A673 (cell line): ENCODE measurements around the gene ADAMTSL1.

Experiments
- CTCF ChIP-seq: fragments of 300-800, 200-600 bp; sonication (generic); conservative IDR thresholded peaks from 2 replicates; pipeline ENCODE4 v1.5.1; 2017; ENCODE audit warnings: low read depth, mild to moderate bottlenecking, antibody characterized with exemption, low read length, moderate library complexity, mixed read lengths
- EZH2 ChIP-seq: fragments of 200-600 bp; sonication (generic); IDR thresholded peaks from 2 replicates; pipeline ENCODE4 v1.6.1; 2017; ENCODE audit warnings: borderline replicate concordance, low read depth, mild to moderate bottlenecking, mixed read lengths, antibody characterized with exemption, low read length; ENCODE audit not compliant: poor library complexity, severe bottlenecking

DNA sequence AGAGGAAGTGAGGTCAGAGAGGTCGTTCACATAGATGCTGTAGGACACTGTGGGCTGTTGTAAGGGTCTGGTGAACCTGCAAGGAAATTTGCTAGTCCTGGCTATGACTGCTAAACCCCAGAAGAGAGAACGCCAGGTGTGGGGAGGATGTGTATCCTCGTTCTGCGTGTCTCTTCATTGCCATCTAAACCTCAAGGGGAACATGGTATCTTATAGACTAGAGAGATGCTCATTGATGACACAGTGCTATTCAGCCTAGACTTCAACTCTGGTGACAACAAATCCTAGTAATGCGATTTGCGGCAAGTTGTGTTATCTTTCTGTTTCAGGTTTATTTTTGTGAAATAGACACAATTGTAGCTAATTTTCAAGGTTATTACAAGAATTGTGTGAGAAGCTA is 140.2 kb downstream of the ADAMTSL1 start:
- TF ChIP-seq CTCF = no peak
- TF ChIP-seq EZH2 = no peak
